HG02981 (cell line): Measurements from ENCODE around the gene SCAMP4.

Experiments
- ATAC-seq: cut with Tn5 transposase; IDR thresholded peaks from one replicate; pipeline ENCODE4 v1.9.1; 2021; ENCODE audit warnings: mild to moderate bottlenecking, moderate library complexity; ENCODE audit not compliant: unreplicated experiment

The SCAMP4 gene

GRCh38 chr19:1912760-1913505 lies 7.7 kb downstream of the SCAMP4 start:
- no peak for ATAC-seq

- no peak for ATAC-seq
Observed at GRCh38 chr19:1913781-1914577, 8.8 kb downstream of the SCAMP4 start.

- no peak for ATAC-seq
Observed at GRCh38 chr19:1914826-1915341, 9.7 kb downstream of the SCAMP4 start.

- no peak for ATAC-seq
Observed at GRCh38 chr19:1917146-1917545, 11.9 kb downstream of the SCAMP4 start.

- no peak for ATAC-seq
Observed at GRCh38 chr19:1917926-1918325, 12.7 kb downstream of the SCAMP4 start.

- ATAC-seq = no peak
Observed at GRCh38 chr19:1918975-1919374, 13.8 kb downstream of the SCAMP4 start.

- no peak for ATAC-seq
Observed at GRCh38 chr19:1920644-1921043, 15.4 kb downstream of the SCAMP4 start.

GRCh38 chr19:1921326-1921725 lies 16.1 kb downstream of the SCAMP4 start:
- no peak for ATAC-seq

- no peak for ATAC-seq
Observed at GRCh38 chr19:1921825-1922224, 16.6 kb downstream of the SCAMP4 start.

GRCh38 chr19:1922803-1923202 lies 17.6 kb downstream of the SCAMP4 start:
- no peak for ATAC-seq

- ATAC-seq = no peak
Observed at GRCh38 chr19:1923319-1923718, 18.1 kb downstream of the SCAMP4 start.

- no peak for ATAC-seq
Observed at GRCh38 chr19:1924320-1924961, 19.2 kb downstream of the SCAMP4 start.

GRCh38 chr19:1925544-1925943 lies 20.3 kb downstream of the SCAMP4 start:
- no peak for ATAC-seq

- no peak for ATAC-seq
Observed at GRCh38 chr19:1929021-1929742, 24.0 kb downstream of the SCAMP4 start.

GRCh38 chr19:1931445-1931844 lies 26.2 kb downstream of the SCAMP4 start:
- ATAC-seq = no peak

GRCh38 chr19:1932395-1932794 lies 27.2 kb downstream of the SCAMP4 start:
- ATAC-seq = no peak

GRCh38 chr19:1933244-1933643 lies 28.0 kb downstream of the SCAMP4 start:
- ATAC-seq = no peak

- ATAC-seq = no peak
Observed at GRCh38 chr19:1933942-1934341, 28.7 kb downstream of the SCAMP4 start.

- no peak for ATAC-seq
Observed at GRCh38 chr19:1935484-1936208, 30.4 kb downstream of the SCAMP4 start.

- no peak for ATAC-seq
Observed at GRCh38 chr19:1936430-1936829, 31.2 kb downstream of the SCAMP4 start.
